ENCODE data around the gene EMX2.

EMX2 gene

DNA sequence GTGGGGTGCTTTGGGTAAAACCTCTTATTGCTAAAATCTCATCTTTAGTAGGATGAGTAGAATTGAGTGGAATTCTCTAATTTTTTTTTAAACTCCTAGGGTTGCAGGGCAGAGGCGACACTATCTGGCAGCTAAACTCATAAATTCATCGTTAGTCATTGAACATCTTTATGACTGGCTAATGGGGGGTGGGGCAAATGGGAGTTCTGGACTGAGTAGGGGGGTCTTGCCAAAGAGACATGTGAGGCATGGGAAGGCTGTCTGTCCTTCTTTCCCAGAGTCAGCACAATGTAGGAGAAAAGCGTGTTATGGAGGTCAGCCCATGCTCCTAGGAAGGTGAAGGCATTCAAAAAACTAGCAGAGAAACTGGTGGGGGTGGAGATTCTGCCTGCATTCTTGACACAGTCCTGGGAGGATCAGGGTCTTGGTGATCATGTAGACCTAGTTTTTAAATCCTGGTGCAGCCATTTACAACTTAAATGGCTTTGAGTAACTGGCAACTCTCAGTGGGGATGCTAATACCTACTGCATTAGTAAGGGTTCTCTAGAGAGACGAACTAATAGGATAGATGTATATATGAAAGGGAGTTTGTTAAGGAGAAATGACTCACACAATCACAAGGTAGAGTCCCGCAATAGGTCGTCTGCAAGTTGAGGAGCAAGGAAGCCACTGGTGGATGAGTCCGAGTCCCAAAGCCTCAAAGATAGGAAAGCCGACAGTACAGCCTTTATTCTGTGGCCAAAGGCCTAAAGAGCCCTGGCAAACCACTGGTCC, 47.7 kb downstream of the EMX2 start:
- DNase-seq (ENCODE audit: extremely low spot score) = no peak
- ChIA-PET POLR2A (no interaction called here), CTCF (interaction anchor here (0.5 kb wide), 1 partner anchor 10 kb away, joined by 3 read pairs; no protein-coding TSS in a partner anchor)
- TF ChIP-seq SUZ12 (IDR thresholded peaks at IDR 0.05) (no peak), TARDBP (IDR thresholded peaks at IDR 0.05) (no peak), SP1 (IDR thresholded peaks at IDR 0.05) (no peak), LEF1 (IDR thresholded peaks at IDR 0.05; ENCODE audit: borderline replicate concordance) (no peak), NFRKB (IDR thresholded peaks at IDR 0.05) (no peak), L3MBTL2 (conservative IDR thresholded peaks at IDR 0.05) (no peak), ZNF384 (IDR thresholded peaks at IDR 0.05) (no peak), BHLHE40 (IDR thresholded peaks at IDR 0.05; ENCODE audit: borderline replicate concordance) (no peak)
- TF ChIP-seq, protein P1, sequence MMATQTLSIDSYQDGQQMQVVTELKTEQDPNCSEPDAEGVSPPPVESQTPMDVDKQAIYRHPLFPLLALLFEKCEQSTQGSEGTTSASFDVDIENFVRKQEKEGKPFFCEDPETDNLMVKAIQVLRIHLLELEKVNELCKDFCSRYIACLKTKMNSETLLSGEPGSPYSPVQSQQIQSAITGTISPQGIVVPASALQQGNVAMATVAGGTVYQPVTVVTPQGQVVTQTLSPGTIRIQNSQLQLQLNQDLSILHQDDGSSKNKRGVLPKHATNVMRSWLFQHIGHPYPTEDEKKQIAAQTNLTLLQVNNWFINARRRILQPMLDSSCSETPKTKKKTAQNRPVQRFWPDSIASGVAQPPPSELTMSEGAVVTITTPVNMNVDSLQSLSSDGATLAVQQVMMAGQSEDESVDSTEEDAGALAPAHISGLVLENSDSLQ (IDR thresholded peaks at IDR 0.05) = no peak

- DNase-seq (ENCODE audit: extremely low spot score) = no peak
- TF ChIP-seq ARNT (IDR thresholded peaks at IDR 0.05) = no peak
- no peak for TF ChIP-seq L3MBTL2 (conservative IDR thresholded peaks at IDR 0.05)
- TF ChIP-seq BHLHE40 (IDR thresholded peaks at IDR 0.05; ENCODE audit: borderline replicate concordance) = no peak
- TF ChIP-seq SUZ12 (IDR thresholded peaks at IDR 0.05) = no peak
- no peak for TF ChIP-seq FOXK2 (IDR thresholded peaks at IDR 0.05)
- no peak for TF ChIP-seq SP1 (IDR thresholded peaks at IDR 0.05)
- TF ChIP-seq, protein P1 (IDR thresholded peaks at IDR 0.05) = no peak
- no peak for TF ChIP-seq LEF1 (IDR thresholded peaks at IDR 0.05; ENCODE audit: borderline replicate concordance)
- TF ChIP-seq ZNF384 (IDR thresholded peaks at IDR 0.05) = no peak
- ChIA-PET CTCF (interaction anchor here (0.7 kb wide), 1 partner anchor 31 kb away, joined by 3 read pairs; no protein-coding TSS in a partner anchor), POLR2A (no interaction called here)
Observed at GRCh38 chr10:117591043-117591442, 48.5 kb downstream of the EMX2 start.

GRCh38 chr10:117594722-117595121, 52.2 kb downstream of the EMX2 start:
- TF ChIP-seq FOXA1 (IDR thresholded peaks at IDR 0.05) (no peak), ZNF384 (IDR thresholded peaks at IDR 0.05) (no peak), NFRKB (IDR thresholded peaks at IDR 0.05) (no peak), HDGF (IDR thresholded peaks at IDR 0.05; ENCODE audit: borderline replicate concordance) (no peak), LEF1 (IDR thresholded peaks at IDR 0.05; ENCODE audit: borderline replicate concordance) (no peak), ELF4 (IDR thresholded peaks at IDR 0.05) (no peak), SP1 (IDR thresholded peaks at IDR 0.05) (no peak), SUZ12 (IDR thresholded peaks at IDR 0.05) (no peak), ARNT (IDR thresholded peaks at IDR 0.05) (no peak), CTBP1 (IDR thresholded peaks at IDR 0.05; ENCODE audit: borderline replicate concordance) (no peak), FOXK2 (IDR thresholded peaks at IDR 0.05) (no peak), TARDBP (IDR thresholded peaks at IDR 0.05) (no peak), L3MBTL2 (conservative IDR thresholded peaks at IDR 0.05) (no peak), FOXM1 (IDR thresholded peaks at IDR 0.05; ENCODE audit: borderline replicate concordance) (no peak), BHLHE40 (IDR thresholded peaks at IDR 0.05; ENCODE audit: borderline replicate concordance) (no peak)
- TF ChIP-seq, protein P1 (IDR thresholded peaks at IDR 0.05) = no peak
- no peak for DNase-seq (ENCODE audit: extremely low spot score)
- POLR2A ChIA-PET = no interaction called here
- CTCF ChIA-PET = no interaction called here

DNA sequence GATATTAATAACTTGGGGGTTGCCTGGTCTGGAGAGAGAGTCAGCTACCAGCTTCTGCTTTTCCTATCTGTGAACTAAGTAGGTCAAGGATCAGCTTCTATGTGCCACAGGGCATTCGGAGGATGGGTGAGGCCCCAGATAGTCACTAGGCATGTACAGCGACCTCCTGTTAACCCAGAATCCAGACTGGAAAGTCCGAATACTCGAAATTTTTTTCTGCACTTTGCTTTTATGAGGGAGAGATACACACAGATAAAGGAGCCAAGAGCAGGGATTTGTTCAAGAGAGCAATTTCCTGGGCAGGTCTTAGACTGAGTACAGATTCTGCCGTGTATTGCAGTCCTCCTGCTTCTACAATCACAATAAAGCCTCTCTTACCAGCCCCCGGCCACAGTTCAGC, 54.2 kb downstream of the EMX2 start:
- DNase-seq (ENCODE audit: extremely low spot score) = no peak
- POLR2A ChIA-PET = no interaction called here
- TF ChIP-seq BHLHE40 (IDR thresholded peaks at IDR 0.05; ENCODE audit: borderline replicate concordance) = no peak
- no peak for TF ChIP-seq TARDBP (IDR thresholded peaks at IDR 0.05)
- no peak for TF ChIP-seq SUZ12 (IDR thresholded peaks at IDR 0.05)
- TF ChIP-seq CTBP1 (IDR thresholded peaks at IDR 0.05; ENCODE audit: borderline replicate concordance) = no peak
- no peak for TF ChIP-seq HDGF (IDR thresholded peaks at IDR 0.05; ENCODE audit: borderline replicate concordance)
- CTCF ChIA-PET = no interaction called here

DNA sequence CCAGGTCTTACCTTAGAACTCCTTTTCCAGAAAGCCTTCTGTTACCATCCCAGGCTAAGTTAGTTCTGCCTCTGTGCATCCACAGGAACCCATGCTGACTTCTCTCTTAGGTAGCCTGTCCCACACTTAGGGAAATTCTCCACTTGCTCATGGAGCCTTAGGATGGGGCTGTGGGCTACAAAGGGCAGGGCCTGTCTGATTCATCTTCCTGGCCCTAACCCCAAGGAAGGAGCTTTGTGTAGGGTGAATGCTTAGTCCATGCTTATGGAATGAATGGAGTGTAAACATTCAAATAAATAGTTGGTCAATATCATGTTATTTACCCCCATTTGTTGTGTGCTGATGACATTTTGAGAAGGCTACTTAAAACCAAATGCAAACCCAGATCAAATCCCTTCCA, 54.7 kb downstream of the EMX2 start:
- CTCF ChIA-PET = no interaction called here
- TF ChIP-seq HDGF (IDR thresholded peaks at IDR 0.05; ENCODE audit: borderline replicate concordance) (no peak), FOXA1 (IDR thresholded peaks at IDR 0.05) (no peak), SUZ12 (IDR thresholded peaks at IDR 0.05) (no peak), FOXM1 (IDR thresholded peaks at IDR 0.05; ENCODE audit: borderline replicate concordance) (no peak), ZNF384 (IDR thresholded peaks at IDR 0.05) (no peak), FOXK2 (IDR thresholded peaks at IDR 0.05) (no peak), ARNT (IDR thresholded peaks at IDR 0.05) (no peak)
- TF ChIP-seq, protein P1 (IDR thresholded peaks at IDR 0.05) = no peak
- no peak for DNase-seq (ENCODE audit: extremely low spot score)
- POLR2A ChIA-PET = no interaction called here

Data from HEK293T (cell line).